ENCODE measurements around the gene TM9SF1.

Gene TM9SF1

DNA sequence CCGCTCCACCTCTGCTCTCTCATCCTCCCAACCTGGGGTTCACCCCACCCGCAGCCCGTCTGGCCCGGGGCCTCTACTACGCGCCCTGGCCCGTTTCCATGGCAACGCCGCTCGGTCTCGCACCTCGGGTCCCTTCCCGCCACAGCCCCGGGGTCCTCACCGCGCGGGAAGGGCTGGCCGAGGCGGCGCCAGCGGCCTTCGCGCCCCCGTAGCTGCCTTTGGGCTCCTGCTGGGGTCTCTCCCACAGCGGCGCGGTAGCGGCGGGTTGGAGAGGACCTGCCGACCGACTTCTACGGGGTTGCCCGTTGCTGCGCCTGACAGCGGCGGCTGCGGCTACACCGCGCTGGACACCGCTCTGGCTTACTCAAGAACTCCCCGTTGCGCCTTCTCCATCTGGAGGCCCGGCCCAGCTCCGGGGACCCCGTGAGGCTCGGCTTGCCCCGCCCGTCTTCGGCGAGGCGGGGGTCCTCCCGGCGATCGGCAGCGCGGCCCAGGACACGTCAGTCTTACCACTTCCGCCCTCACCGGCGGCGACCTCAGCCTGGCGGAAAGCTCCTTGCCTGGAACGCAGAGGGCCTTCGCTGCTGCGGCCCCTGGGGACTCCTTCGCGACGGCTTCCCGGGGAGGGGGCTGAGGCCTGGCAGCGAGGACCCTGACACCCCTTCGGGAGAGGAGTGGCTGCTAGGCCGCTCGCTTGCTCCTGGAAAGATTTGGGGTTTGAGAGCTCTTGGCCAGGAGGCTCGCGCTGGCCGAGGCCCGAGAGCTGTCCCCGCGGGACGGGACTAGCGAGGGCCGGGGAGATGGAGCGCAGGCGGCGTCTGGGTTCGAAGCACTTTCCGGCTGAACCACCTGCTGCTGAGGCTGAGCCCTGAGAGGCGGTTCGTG lies at the start of gene TM9SF1:
TM9SF1 (minus strand) TSS at position 256 of the 885 bp plus-strand sequence. CDS start 422 bp downstream, outside the sequence.
- peak; percentile 75 for DNase-seq

- peak; percentile 77 for DNase-seq
These were observed 48.1 kb upstream of the TM9SF1 start for GRCh38 chr14:24243336-24243836.

- peak; percentile 96 for DNase-seq
These were observed 46.7 kb upstream of the TM9SF1 start for GRCh38 chr14:24241829-24242443.

DNA sequence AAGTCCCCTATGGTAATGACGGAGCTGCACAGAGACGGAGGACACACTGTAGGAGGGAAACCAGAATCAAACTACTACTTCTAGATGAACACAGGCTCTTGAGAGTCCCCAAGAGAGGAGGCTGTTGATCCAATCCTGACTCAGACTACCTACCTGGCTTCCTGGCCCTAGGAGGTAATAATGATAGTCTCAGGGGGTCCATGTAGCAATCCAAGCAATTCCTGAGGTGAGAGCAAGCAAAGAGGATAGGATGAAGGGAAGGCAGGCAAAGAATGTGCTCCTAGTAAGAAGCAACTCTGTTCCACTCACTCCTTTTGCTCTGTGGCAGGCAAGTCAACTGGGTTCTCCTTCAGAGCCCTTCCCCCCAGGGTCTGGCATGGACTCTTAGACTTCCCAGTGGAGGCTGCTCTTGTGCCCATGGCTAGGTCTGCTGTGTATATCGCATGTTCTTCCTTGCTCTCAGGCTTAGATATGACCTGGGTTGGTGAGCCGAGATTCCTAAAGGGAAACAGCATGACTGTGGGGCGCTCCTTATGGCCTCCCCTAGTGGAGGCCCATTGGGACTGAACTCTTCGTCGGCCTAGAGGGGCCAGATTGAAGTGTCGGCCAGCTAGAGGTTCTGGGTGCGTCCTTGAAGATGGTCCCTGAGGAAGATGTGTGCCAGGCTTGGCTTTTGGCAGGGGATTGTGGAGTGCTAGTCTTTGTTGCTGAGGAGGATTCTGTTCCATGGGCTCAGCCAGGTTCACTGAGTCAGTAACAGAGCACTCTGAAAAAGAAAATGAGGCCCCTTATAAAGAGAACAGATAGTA lies 45.1 kb upstream of the TM9SF1 start:
- no peak for DNase-seq

DNA sequence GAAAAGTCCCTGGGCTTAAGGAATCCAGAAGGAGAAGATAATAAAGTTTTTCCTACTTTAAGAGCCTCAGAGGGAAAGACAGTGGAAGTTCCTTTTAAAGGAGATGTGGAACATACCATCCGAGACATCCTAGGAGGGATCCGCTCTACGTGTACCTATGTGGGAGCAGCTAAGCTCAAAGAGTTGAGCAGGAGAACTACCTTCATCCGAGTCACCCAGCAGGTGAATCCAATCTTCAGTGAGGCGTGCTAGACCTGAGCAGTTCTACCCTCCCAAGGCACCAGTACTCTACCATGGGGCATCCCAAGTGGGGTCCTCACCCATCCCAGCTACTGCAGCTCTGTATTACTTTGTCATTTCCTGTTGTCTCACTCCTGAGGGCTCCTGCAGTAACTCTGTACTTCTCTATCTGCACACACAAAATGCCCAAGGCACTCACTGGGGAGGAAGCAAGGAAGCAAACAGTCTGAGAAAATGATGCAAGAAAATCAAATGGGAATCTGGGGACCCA lies 43.3 kb upstream of the TM9SF1 start:
- DNase-seq, result no peak

GRCh38 chr14:24238123-24238522 lies 42.9 kb upstream of the TM9SF1 start:
- no peak for DNase-seq

DNA sequence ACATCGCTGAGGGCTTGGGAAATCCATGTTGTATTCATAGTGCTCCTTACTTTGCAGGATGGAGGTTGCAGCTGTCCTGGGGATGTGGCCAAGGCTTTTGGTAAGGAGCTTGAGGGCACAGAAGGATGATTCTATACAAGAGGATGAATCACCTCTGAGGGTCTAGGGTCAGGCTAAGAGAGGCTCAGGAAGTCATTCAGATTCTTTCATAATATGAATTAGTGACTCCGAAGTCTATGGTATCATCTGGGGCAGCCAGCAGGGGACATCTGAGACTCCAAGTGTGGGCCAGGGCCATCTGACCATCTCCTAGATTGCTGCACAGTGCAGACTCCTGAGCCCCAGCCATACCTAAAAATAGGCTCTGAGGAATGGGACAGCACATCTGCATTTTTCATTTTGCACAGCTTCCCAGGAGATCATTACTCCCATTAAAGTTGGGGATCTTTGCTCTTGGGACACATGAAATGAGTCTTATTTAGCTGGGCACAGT lies 42.3 kb upstream of the TM9SF1 start:
- no peak for DNase-seq

GRCh38 chr14:24236689-24237462 lies 41.6 kb upstream of the TM9SF1 start:
- DNase-seq, result no peak

- DNase-seq, result no peak
These were observed 40.8 kb upstream of the TM9SF1 start for GRCh38 chr14:24235804-24236688.

- DNase-seq, result no peak
These were observed 39.1 kb upstream of the TM9SF1 start for GRCh38 chr14:24234095-24235005.

DNA sequence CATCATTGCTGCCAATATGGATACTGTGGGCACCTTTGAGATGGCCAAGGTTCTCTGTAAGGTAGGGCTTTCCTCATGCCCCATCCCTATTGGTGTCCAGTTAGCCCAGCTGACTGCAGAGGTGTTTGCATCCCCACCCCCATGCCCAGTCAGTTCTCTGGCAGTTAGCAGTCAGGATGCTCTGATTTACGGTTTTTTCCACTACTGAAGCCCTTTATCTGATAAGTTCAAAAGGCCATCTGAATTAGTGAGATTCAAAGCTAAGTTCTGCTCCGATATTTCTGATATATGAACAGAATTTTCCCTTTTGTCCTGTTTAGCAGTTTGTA lies 38.3 kb upstream of the TM9SF1 start:
- no peak for DNase-seq

DNA sequence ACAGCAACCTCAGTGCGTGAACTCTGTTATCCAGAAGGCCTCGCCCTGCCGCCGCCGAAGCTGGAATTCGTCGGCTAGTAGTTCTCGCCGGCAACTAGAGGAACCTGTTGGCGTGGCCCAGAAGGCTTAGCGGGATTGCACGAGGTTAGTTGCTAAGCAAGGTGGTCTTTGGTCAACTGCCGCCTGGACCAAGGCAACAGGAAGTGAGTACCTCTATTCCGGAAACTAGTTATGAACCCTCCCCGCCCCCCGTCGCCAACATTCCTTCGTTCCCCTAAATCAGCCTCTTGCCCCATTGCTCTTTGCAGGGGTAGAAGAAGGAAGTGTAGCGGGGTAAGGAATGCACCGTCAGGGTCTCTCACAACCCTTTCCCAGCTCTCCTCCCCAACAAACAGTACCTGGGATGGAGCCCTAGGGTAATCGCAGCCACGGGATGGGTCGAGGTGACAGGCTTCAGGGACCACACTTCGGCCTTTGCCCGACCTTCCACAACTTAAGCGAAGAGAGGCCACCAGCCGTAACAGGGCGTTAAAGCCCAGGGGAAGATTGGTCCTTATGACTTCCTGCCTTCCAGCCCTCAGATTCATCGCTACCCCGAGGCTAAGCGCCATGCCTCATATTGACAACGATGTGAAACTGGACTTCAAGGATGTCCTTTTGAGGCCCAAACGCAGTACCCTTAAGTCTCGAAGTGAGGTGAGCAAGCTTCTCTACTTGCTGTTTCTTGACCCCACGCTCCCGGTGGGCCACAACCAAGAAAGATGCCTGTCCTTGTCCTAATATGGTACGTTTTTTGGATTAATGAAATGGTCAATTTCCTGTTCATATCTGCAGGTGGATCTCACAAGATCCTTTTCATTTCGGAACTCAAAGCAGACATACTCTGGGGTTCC lies 37.6 kb upstream of the TM9SF1 start, which contains the start of gene GMPR2:
GMPR2 (plus strand) TSS at position 285 of the 893 bp plus-strand sequence; CDS start at position 610, 325 bp downstream.
- DNase-seq, result no peak

DNA sequence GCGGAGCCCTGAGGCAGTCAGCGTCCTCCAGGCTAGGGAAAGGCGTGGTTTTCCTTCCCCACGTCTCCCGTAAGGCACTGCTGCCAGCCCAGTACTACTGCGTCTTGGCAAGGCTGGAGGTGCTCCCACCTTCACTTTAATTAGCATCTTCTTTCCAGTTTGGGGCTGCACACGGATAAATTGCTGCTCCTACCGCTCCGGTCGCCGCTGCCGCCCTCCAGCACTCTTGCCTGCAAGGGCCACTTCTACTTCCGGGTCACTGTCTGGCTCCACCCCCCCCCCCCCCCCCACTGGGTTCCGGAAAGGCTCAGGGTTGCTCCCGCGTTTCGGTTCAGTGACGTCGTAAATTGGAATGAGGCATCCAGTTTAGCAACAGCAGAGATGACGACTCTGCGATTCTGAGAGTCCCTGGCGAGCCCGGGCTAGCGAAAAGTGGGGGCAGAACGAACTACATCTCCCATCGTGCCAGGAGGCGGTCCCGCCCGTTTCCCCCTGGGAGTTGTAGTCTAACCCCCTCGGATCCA lies 36.9 kb upstream of the TM9SF1 start, which contains the start of gene NEDD8:
NEDD8 (minus strand) TSS at position 247 of the 524 bp plus-strand sequence; CDS start at position 147, 100 bp downstream.
- DNase-seq, result peak; percentile 98

DNA sequence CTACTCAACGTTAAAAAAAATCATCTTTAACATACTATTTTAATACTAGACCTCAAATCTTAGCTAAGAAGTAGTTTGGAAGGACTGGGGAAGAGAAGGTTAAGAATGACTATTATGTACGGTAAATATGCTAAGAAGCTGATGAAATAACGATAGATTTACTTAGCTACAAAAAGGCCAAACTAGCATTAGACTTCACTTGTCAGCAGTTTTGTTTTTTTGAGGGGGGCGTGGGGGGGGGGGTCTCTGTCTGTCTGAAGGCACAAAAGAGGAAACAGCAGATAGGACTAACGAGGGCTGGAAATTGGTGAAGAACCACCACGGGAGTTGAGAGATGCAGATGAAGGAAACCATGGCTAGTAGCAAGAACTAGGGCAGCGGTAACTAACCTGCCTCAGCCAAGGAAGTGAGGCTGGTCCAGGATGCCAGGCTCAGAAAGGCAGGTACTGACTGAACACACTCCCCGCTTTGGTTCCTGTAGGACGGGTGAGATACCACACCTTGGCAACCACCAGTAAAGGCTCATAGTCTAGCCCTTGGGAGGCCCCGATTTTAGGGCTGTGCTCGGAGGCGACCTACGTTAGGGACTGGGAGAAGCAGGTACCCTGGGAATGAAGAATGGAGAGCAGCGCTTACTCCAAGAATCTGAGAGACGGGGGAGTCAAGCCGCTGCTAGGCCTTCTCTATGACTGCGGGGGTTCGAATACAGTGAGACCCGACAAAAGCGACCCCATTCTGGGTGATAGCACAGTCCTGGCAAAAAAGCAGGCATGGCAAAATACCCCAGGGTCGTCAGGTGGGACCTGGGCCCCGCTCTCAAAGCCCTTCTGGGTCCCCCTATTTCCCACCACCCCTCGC lies 36.3 kb upstream of the TM9SF1 start:
- no peak for DNase-seq

- DNase-seq, result no peak
These were observed 33.7 kb upstream of the TM9SF1 start for GRCh38 chr14:24228902-24229301.

DNA sequence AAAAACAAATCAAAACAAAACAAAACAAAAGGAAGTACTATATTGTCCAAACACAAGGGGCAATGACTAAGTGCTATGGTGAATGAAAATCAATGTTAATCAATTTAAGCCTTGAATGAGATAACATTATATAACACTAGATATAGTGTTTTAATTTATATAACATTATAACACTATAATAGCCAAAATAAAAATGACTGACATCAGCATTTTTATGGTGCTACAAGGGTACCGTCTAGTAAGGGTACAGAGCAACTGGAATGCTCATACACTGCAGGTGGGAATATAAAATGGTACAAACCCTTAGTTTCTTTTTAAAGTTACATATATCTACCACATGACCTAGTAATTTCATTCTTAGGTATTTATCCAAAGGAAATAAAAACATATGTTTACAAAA lies 31.2 kb upstream of the TM9SF1 start:
- DNase-seq, result no peak

- no peak for DNase-seq
These were observed 29.4 kb upstream of the TM9SF1 start for GRCh38 chr14:24224618-24225071.
